GM19351 (cell line): ENCODE results near the gene SYMPK.

Experiments
- ATAC-seq: cut with Tn5 transposase; IDR thresholded peaks from one replicate; pipeline ENCODE4 v1.9.1; 2021; ENCODE audit warnings: mild to moderate bottlenecking, moderate library complexity; ENCODE audit not compliant: unreplicated experiment

Gene SYMPK

GRCh38 chr19:45768655-45768983, 94.3 kb downstream of the SYMPK start:
- ATAC-seq = no peak

- ATAC-seq = no peak
These were observed 94.9 kb downstream of the SYMPK start for GRCh38 chr19:45767881-45768654.

GRCh38 chr19:45767410-45767880, 95.5 kb downstream of the SYMPK start:
- no peak for ATAC-seq

- no peak for ATAC-seq
These were observed 96.0 kb downstream of the SYMPK start for GRCh38 chr19:45766869-45767346.

GRCh38 chr19:45766296-45766868, 96.6 kb downstream of the SYMPK start:
- ATAC-seq = no peak

- no peak for ATAC-seq
These were observed 97.1 kb downstream of the SYMPK start for GRCh38 chr19:45765702-45766295.
